Measurements from ENCODE around the gene TBC1D14. TPM values are rescaled to one million over a fixed set of nuclear protein-coding genes. Genes with fewer than 3 reads are reported as not detected.
A peak's percentile ranks its signal among the peaks of the same experiment; 100 is the strongest.

TBC1D14 gene
- total and polyA plus RNA-seq, 9 of the 15 experiments (the other 6 are each of a cell fraction or from before 2014, with no cell fraction given) = 2.1 to 59.6 (median 44.8) TPM

- Histone ChIP-seq H2AFZ (ENCODE audit: low read depth, low read length) (peak overlapping the region; percentile 70), H3K4me3 (peak overlapping the region; percentile 58), H3K9me1 (ENCODE audit: control insufficient read depth, insufficient read depth, low read length) (no peaks in the 10 kb centered on the region), H3K4me2 (ENCODE audit: insufficient read depth, low read length) (peak overlapping the region; percentile 80), H3K9ac (ENCODE audit: insufficient read depth in 1 of 2, low read depth in 2 of 2, low read length in 2 of 2) (peak overlapping the region; percentile 70 to 96), H3K27ac (ENCODE audit: extremely low read depth, low read depth, low read length) (peak overlapping the region; percentile 76), H4K20me1 (replicated peaks; ENCODE audit: control insufficient read depth, insufficient read depth, low read length) (no peaks in the 10 kb centered on the region; the same call in none of the 2 replicates), H3K27me3 (ENCODE audit: control insufficient read depth in 2 of 2, insufficient read depth in 2 of 2, low read length in 2 of 2) (no peaks in the 10 kb centered on the region), H3K9me3 (replicated peaks; ENCODE audit: control insufficient read depth, insufficient read depth, low read depth, low read length) (no peaks in the 10 kb centered on the region), H3K36me3 (ENCODE audit: control insufficient read depth, insufficient read depth, low read length) (peaks cover 26% of the 10 kb centered on the region), H3K79me2 (ENCODE audit: control insufficient read depth, insufficient read depth, low read length) (peaks cover 42% of the 10 kb centered on the region), H3K4me1 (replicated peaks in 1 of 2; ENCODE audit: control insufficient read depth in 2 of 2, insufficient read depth in 2 of 2, low read length in 2 of 2) (peaks cover 15 to 41% of the 10 kb centered on the region in 2 experiments; a peak in 4 of 5 replicates)
- ChIA-PET POLR2A (interaction anchor here (1.2 to 1.6 kb wide), 3 partner anchors 21 to 195 kb away, joined by 3 to 4 read pairs (median 3); no protein-coding TSS in a partner anchor), CTCF (ENCODE audit: low intra/inter-chr PET ratio) (no interaction called here)
- BruUV-seq (replicated peaks) = no TSS peak
- intact Hi-C loops (cut with micrococcal nuclease) = loop anchor here (1.0 to 5.0 kb wide), 6 partner anchors 37 to 348 kb away; partner anchors contain the start of genes KIAA0232 and TBC1D14
- ATAC-seq (peak; percentile 59), DNase-seq (ENCODE audit: extremely low read depth in 1 of 4, low spot score in 3 of 4) (peak; percentile 42 to 65 (median 48)), FAIRE-seq (no peak)
- WGBS (ENCODE audit: insufficient coverage, low coverage, missing lambda C conversion rate) = 5% methylated on average over 20 of the region's 20 CpGs
- in situ Hi-C loops (cut with MboI) = no loop called here
- TF ChIP-seq HDAC3 (IDR thresholded peaks at IDR 0.05; ENCODE audit: borderline replicate concordance, partially characterized antibody) (no peak), GABPB1 (CRISPR knock-in tag; IDR thresholded peaks at IDR 0.05) (no peak), ZBTB33 (CRISPR knock-in tag; IDR thresholded peaks at IDR 0.05) (no peak), MGA (IDR thresholded peaks at IDR 0.05) (peak; percentile 78), HNRNPLL (IDR thresholded peaks at IDR 0.05; ENCODE audit: low read depth, low read length, poor library complexity, severe bottlenecking) (no peak), MBD2 (IDR thresholded peaks at IDR 0.05; ENCODE audit: borderline replicate concordance, low read depth) (no peak), MYC (IDR thresholded peaks at IDR 0.05; ENCODE audit: low read depth, low read length) (peak; percentile 46; the same call in 1 of the 2 replicates), MYC (CRISPR knock-in tag; IDR thresholded peaks at IDR 0.05; ENCODE audit: borderline replicate concordance, low read depth) (no peak)
Measured at GRCh38 chr4:7068883-7069282, 159.3 kb downstream of the TBC1D14 start.

All from K562 (cell line).